Mucosa of stomach (tissue), 1 donor: ENCODE measurements around the gene ABCD1.
A peak's percentile ranks its signal among the peaks of the same experiment; 100 is the strongest.
"Not testable (repeated sequence)": the region's sequence is repeated elsewhere in the genome, so short reads cannot be mapped to it uniquely, and the experiment has no call there.

Experiments
- H3K27me3 ChIP-seq: one replicate; pipeline ENCODE4 v1.7.0; 2013; ENCODE audit warnings: mild to moderate bottlenecking, low read length; ENCODE audit not compliant: control insufficient read depth, insufficient read depth
- H3K36me3 ChIP-seq: one replicate; pipeline ENCODE4 v1.7.0; 2013; ENCODE audit warnings: low read length; ENCODE audit not compliant: control insufficient read depth, insufficient read depth
- H3K4me1 ChIP-seq: one replicate; pipeline ENCODE4 v1.7.0; 2013; ENCODE audit warnings: mild to moderate bottlenecking, low read length; ENCODE audit not compliant: control insufficient read depth, insufficient read depth
- H3K4me3 ChIP-seq: one replicate; pipeline ENCODE4 v1.7.0; 2013; ENCODE audit warnings: low read length
- H3K9ac ChIP-seq: one replicate; pipeline ENCODE4 v1.7.0; 2013; ENCODE audit warnings: mild to moderate bottlenecking, low read length, moderate library complexity
- H3K9me3 ChIP-seq: one replicate; pipeline ENCODE4 v1.7.0; 2013; ENCODE audit warnings: mild to moderate bottlenecking, low read length, moderate library complexity; ENCODE audit not compliant: control insufficient read depth
- donor health status: Pancreatic carcinoma.

ABCD1 gene

DNA sequence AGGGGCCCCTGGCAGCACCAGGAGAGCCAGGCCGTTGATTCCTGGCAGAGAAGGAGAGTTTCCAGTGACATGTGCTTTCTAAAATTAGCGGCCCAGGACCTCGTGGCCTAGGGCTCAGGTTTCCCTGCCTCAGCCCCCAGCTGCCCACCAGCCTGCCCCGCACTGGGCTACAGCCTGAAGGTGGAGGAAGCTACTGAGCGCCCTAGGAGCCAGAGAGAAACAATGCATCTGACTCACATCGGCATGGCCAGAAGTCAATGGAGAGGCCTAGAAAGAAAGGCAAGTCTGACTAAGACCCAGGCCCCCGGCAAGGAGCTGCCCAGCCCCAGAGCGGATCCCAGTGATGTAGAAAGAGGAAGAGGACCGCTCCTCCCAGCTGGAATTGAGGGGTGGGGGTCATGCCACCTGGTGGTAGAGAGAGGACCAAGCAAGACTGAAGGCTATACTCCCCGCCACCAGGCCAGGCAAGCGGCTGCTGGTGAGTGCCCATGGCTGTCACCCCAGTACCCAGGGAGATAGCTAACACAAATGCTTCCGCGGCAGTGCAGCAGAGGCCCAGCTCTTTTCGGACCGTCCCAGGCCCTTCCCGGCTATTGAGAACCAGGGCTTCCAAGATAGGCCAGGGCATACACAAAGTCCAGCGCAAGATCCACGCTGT lies 19.1 kb upstream of the ABCD1 start:
- H3K4me3 ChIP-seq, H3K9me3 ChIP-seq, H3K9ac ChIP-seq, H3K36me3 ChIP-seq, H3K27me3 ChIP-seq: not testable (repeated sequence)
- H3K4me1 ChIP-seq = peaks cover 10% of the 10 kb centered on the region

DNA sequence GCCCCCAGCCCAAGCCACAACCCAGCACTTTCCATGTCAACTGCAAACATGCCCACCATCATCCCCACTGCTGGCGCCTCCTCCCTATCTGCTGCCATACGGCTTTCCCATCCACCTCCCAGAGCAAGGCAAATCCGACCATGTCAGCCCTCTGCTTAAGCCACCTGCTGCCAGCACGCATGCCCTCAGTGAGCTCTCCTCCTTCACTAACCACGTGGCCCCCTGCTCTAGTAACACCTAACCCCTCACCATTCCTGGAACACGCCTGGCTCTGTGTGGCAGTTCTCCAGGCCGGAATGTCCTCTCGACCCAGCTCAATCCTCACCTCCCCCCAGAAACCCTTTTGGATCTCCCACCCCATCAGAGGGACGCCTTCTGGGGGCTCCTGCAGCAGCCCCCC lies 17.9 kb upstream of the ABCD1 start:
- no peak overlapping the region for H3K9ac ChIP-seq
- H3K4me3 ChIP-seq = no peak overlapping the region
- no peaks in the 10 kb centered on the region for H3K27me3 ChIP-seq
- no peaks in the 10 kb centered on the region for H3K9me3 ChIP-seq
- peaks cover 10% of the 10 kb centered on the region for H3K4me1 ChIP-seq
- no peaks in the 10 kb centered on the region for H3K36me3 ChIP-seq

DNA sequence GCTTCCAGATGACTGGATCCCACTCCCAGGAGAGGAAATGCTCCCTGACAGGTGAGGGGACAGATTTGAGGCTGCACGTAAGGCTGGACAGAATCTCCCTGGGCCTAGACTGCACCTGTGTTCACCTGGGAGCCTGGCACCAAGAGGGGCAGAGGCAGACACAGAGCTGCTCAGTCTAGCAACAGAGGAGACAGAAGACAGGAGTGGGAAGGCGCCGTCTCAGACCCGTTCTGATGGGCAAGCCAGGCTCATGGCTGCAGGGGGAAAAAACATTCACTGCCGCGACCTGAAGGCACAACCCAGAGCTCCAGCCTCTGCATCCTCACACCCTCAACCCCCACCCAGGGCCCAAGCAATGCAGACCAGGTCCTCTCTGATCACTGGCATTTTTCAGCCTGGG lies 17.2 kb upstream of the ABCD1 start:
- Histone ChIP-seq H3K9ac (no peak overlapping the region), H3K4me1 (peaks cover 10% of the 10 kb centered on the region), H3K27me3 (no peaks in the 10 kb centered on the region), H3K36me3 (no peaks in the 10 kb centered on the region), H3K9me3 (no peaks in the 10 kb centered on the region), H3K4me3 (no peak overlapping the region)

DNA sequence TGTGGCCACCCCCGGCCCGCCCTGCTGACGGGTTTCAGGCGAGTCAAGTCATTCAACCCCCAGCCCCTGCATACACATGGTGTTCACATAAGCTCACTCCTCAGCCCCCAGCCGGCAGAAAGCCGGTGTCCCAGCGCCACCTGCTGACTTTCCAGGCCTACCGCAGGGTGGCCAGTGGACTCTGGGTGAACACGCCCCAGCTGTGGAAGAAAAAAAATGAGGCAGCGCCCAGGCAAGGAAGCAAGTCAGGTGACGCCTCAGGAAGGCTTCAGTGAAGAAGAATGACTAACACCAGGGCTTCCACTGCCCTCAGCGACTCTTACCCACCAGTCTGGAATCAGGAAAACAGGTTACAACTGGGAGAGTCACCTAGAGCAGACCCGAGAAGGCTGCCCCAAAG lies 16.2 kb upstream of the ABCD1 start:
- no peaks in the 10 kb centered on the region for H3K36me3 ChIP-seq
- H3K9ac ChIP-seq = no peak overlapping the region
- H3K4me3 ChIP-seq = no peak overlapping the region
- no peaks in the 10 kb centered on the region for H3K27me3 ChIP-seq
- H3K9me3 ChIP-seq = no peaks in the 10 kb centered on the region
- peaks cover 7% of the 10 kb centered on the region for H3K4me1 ChIP-seq

DNA sequence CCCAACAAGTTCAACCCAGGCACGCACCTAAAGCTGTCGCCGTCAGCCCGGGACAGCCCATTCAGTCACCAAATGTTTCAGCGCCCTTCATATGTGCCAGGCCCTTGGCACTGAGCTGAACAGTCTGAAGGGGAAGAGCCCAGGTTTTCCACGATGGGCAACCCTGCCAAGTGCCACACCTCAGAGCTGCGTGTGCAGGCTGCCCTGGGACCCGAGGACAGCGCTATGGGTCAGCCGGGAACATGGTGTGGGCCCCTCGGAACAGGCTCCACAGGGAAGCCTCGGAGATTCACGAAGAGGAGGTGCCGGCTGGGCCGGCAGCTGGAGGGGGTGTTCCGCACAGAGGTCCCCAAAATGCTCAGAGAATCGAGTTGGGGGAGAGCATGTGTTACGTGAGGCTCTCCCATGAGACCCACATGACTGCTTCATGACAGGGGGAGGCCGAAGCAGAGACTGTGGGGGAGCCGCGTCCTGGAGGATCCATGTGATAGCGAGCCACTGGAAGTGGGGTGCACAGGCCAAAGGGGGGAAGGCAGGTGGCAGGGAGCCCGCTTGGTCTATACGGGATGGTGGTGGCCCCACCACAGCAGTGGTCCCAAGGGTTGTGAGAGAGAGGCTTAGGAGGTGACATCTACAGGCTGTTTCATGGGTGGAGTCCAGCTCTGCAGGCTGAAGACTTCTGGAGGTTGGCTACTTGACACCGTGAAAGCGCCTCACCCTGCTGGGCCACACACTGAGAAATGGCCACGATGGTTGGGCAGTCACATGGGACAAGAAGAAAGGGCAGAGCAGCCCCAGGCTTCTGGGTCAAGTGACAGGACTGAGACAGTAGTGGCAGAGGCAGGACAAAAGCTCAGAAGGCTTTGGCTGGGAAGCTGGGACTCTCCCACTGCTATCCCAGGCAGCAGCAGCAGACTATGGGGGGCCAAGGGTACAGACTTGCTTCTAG lies 14.7 kb upstream of the ABCD1 start:
- Histone ChIP-seq H3K9me3 (no peaks in the 10 kb centered on the region), H3K27me3 (no peaks in the 10 kb centered on the region), H3K4me3 (no peak overlapping the region), H3K36me3 (no peaks in the 10 kb centered on the region), H3K4me1 (no peaks in the 10 kb centered on the region), H3K9ac (no peak overlapping the region)

DNA sequence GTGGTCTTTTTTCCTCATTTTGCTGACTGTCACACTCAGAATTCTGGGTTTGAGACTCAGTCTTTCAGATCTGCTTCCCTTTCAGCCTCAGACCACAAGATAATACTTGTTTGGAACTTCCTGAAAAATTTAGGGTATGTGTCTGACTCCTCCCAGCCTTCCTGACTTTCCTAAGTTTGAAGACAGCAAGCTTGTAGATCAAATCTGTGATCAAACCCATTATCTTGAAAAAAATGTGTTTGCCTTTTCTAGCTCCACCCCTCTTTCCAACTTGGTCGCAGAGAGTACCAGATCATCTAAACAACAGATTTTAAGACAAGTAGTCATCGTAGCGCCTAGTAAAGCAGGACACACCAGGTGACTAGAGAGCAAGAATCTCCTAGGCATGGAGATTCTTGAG lies 10.4 kb upstream of the ABCD1 start:
- H3K9me3 ChIP-seq = no peaks in the 10 kb centered on the region
- no peak overlapping the region for H3K4me3 ChIP-seq
- no peaks in the 10 kb centered on the region for H3K27me3 ChIP-seq
- no peaks in the 10 kb centered on the region for H3K4me1 ChIP-seq
- H3K36me3 ChIP-seq = no peaks in the 10 kb centered on the region
- no peak overlapping the region for H3K9ac ChIP-seq

DNA sequence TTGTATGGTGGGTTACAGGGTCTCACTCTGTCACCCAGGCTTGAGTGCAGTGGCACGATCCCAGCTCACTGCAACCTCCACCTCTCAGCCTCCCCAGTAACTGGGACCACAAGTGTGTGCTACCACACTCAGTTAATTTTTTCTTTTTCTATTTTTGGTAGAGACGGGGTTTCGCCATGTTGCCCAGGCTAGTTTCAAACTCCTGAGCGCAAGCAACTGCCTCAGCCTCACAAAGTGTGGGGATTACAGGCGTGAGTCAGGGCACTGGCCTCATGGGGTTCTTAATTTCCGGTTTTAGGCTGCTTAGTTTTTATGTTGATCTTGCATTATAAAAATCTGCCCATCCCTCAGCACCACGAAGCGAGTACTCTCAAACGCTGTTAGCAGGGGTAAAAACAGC lies 7.2 kb upstream of the ABCD1 start:
- peaks cover 6% of the 10 kb centered on the region for H3K4me1 ChIP-seq
- no peaks in the 10 kb centered on the region for H3K36me3 ChIP-seq
- H3K9me3 ChIP-seq = no peaks in the 10 kb centered on the region
- H3K27me3 ChIP-seq = no peaks in the 10 kb centered on the region
- no peak overlapping the region for H3K9ac ChIP-seq
- no peak overlapping the region for H3K4me3 ChIP-seq

DNA sequence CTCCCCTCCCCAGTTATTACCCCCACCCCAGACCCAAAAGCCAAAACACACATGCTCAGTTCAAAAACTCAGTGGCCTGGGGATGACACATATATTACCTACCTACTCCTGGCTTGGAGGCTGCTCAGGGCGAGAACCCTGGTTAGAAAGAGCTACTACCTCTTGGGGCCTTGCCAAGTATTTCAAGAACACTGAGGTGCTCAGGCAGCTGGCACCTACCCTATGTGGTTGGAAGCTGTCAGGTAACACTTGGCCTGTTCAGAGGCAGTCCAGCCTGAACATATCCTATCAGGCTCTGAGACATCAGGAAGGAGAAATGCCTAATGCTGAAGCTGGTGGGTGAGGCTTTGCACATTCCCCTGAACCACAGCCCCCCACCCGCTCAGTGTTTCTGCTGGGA lies 5.4 kb upstream of the ABCD1 start:
- no peak overlapping the region for H3K4me3 ChIP-seq
- no peak overlapping the region for H3K9ac ChIP-seq
- H3K27me3 ChIP-seq = no peaks in the 10 kb centered on the region
- H3K36me3 ChIP-seq = no peaks in the 10 kb centered on the region
- H3K9me3 ChIP-seq = no peaks in the 10 kb centered on the region
- H3K4me1 ChIP-seq = peaks cover 6% of the 10 kb centered on the region

DNA sequence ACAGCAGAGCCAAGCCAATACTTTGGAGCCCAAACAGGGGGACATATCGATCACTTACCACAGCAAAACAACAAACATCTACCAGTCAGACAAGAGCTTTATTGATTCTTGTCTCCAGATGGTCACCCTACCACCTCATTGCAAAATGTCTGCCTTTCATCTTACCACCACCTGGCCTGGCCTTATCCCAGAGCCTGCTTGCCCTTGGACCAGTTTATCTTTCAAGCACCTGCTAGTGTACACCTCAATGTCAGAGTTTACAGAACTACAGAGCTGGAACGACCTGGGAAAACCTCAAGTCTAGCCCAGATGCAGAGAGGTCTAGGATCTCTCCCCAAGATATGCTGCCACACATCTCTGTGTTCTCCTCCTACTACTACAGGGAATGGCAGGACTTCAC lies 5.0 kb upstream of the ABCD1 start:
- H3K36me3 ChIP-seq = no peaks in the 10 kb centered on the region
- H3K4me3 ChIP-seq = no peak overlapping the region
- H3K27me3 ChIP-seq = no peaks in the 10 kb centered on the region
- H3K9ac ChIP-seq = no peak overlapping the region
- no peaks in the 10 kb centered on the region for H3K9me3 ChIP-seq
- H3K4me1 ChIP-seq = peaks cover 6% of the 10 kb centered on the region

DNA sequence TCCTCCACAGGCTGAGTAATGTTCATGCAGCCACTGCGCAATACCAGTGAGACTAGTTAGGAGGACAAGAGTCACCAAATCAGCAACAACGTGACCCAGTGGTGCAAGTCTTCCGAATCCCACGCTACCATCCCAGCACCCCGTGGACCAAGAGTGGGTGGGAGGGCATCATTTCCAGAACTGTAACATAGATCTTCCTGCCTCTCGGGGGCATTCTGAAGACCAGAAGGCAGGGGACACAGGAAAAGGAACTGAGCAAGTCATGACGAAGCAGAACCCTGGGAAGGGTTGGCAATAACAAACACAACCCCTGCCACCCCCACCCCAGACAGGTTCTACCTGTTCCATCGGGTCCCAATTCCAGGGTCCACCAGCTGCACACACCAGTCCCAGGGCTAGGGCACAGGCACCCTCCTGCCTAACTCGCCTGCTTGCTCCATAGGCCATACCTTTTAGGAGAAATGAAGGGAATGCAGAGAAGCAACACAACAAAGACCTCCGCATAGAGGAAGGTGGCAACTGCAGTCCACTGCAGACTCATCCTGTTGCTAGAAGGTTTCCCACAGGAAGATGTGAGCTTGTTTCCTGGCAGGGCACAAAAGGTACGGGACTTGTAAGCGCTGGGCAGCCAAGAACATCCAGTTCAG lies 1.8 kb upstream of the ABCD1 start:
- H3K4me1 ChIP-seq = peaks cover 33% of the 10 kb centered on the region
- no peaks in the 10 kb centered on the region for H3K9me3 ChIP-seq
- H3K36me3 ChIP-seq = no peaks in the 10 kb centered on the region
- peak overlapping the region; percentile 68 for H3K9ac ChIP-seq
- H3K27me3 ChIP-seq = no peaks in the 10 kb centered on the region
- H3K4me3 ChIP-seq = no peak overlapping the region

DNA sequence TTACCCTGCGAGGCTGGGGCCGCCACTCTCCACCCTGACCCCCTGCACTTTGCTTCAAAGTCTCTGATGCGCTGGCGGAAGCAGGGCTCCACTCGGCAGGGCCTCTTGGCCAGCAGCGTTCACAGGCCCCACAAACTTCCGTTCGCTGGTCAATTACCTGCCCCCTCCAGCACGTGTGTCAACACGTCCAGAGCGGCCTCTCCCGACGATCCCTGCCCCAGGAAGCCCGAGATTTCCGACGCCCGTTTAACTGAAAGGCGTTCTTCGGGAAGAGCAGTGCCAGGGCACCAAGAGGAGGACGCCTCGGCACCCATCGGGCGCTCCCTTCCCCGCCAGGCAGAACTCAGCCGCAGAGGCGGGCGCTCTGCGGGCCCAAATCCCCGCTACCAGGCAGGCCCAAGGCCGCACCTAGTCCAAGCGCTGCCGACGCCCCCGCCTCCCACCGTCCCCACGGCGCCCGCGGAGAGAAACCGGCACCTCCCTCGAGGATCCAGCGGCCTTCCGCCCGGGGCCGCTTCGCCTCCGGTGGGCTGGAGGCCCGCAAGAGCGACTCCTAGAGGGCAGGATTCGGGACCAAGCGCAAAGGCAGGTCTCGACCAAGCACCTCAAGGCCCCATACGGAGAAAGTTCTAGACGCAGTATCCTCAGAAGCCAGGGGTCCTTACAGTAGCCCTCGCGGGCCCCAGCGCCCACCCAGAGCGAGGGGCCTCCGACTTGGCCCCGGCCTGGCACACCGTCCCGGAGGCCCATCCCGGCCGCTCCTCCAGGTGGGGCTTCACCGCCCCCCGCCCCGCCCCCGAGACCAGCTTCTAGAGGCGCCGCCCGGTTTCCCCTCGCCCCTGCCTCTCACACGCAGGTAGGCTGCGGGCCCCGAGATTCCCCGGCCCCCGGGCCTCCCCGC lies 1.1 kb upstream of the ABCD1 start:
- Histone ChIP-seq H3K9ac (peak overlapping the region; percentile 68), H3K27me3 (no peaks in the 10 kb centered on the region), H3K4me1 (peaks cover 37% of the 10 kb centered on the region), H3K4me3 (no peak overlapping the region), H3K36me3 (no peaks in the 10 kb centered on the region), H3K9me3 (no peaks in the 10 kb centered on the region)
